GM19395 (cell line): ENCODE results near the gene BRIP1.
"Not testable (repeated sequence)": the region's sequence is repeated elsewhere in the genome, so short reads cannot be mapped to it uniquely, and the experiment has no call there.

ENCODE experiments used
- ATAC-seq: cut with Tn5 transposase; IDR thresholded peaks from one replicate; pipeline ENCODE4 v1.9.1; 2021; ENCODE audit warnings: mild to moderate bottlenecking, moderate library complexity; ENCODE audit not compliant: unreplicated experiment

Gene BRIP1

GRCh38 chr17:61733021-61733420 is 130.3 kb downstream of the BRIP1 start:
- no peak for ATAC-seq

- no peak for ATAC-seq
Measured at GRCh38 chr17:61732169-61732568, 131.2 kb downstream of the BRIP1 start.

GRCh38 chr17:61731330-61731729 is 132.0 kb downstream of the BRIP1 start:
- ATAC-seq: no peak

GRCh38 chr17:61729690-61730268 is 133.5 kb downstream of the BRIP1 start:
- no peak for ATAC-seq

GRCh38 chr17:61728297-61728836 is 135.0 kb downstream of the BRIP1 start:
- no peak for ATAC-seq

- ATAC-seq: not testable (repeated sequence)
Measured at GRCh38 chr17:61727798-61728197, 135.5 kb downstream of the BRIP1 start.

GRCh38 chr17:61726977-61727376 is 136.4 kb downstream of the BRIP1 start:
- no peak for ATAC-seq

GRCh38 chr17:61724777-61725176 is 138.6 kb downstream of the BRIP1 start:
- ATAC-seq: no peak

GRCh38 chr17:61723914-61724313 is 139.4 kb downstream of the BRIP1 start:
- ATAC-seq: no peak

GRCh38 chr17:61723183-61723582 is 140.1 kb downstream of the BRIP1 start:
- no peak for ATAC-seq

- ATAC-seq: no peak
Measured at GRCh38 chr17:61722398-61722797, 140.9 kb downstream of the BRIP1 start.

GRCh38 chr17:61720016-61720795 is 143.1 kb downstream of the BRIP1 start:
- no peak for ATAC-seq

GRCh38 chr17:61719220-61719619 is 144.1 kb downstream of the BRIP1 start:
- ATAC-seq: not testable (repeated sequence)

GRCh38 chr17:61718022-61718421 is 145.3 kb downstream of the BRIP1 start:
- ATAC-seq: no peak

GRCh38 chr17:61717352-61717751 is 146.0 kb downstream of the BRIP1 start:
- no peak for ATAC-seq

- ATAC-seq: no peak
Measured at GRCh38 chr17:61716225-61716829, 147.0 kb downstream of the BRIP1 start.

GRCh38 chr17:61715348-61715747 is 148.0 kb downstream of the BRIP1 start:
- ATAC-seq: no peak

GRCh38 chr17:61714300-61714699 is 149.0 kb downstream of the BRIP1 start:
- no peak for ATAC-seq

- no peak for ATAC-seq
Measured at GRCh38 chr17:61713035-61713434, 150.3 kb downstream of the BRIP1 start.

- ATAC-seq: no peak
Measured at GRCh38 chr17:61710546-61710945, 152.8 kb downstream of the BRIP1 start.

- no peak for ATAC-seq
Measured at GRCh38 chr17:61709567-61709966, 153.8 kb downstream of the BRIP1 start.

GRCh38 chr17:61704935-61705449 is 158.3 kb downstream of the BRIP1 start:
- ATAC-seq: no peak
